LNCAP (cell line): ENCODE results near the gene TIMELESS.

Experiments
- TF ChIP-seq, protein P1 (sequence below): fragments of 450-650 bp; IDR thresholded peaks from 2 replicates; pipeline ENCODE4 v1.5.1; 2017; ENCODE audit warnings: mild to moderate bottlenecking

Gene TIMELESS

DNA sequence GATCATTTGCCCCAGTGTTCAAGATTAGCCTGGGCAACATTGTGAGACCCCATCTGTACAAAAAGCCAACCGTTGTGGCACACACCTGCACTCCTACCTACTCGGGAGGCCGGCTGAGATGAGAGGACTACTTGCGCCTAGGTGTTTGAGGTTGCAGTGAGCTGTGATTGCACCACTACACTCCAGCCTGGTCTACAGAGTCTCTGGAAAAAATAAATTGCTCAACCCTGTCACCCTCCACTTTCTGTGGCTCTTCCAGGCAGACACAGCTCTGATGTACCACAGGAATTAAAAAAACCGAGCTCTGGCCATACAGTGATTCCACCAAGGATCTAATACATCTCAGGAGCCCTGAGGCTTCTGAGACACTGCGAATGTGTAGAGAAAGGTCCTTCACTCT is 14.4 kb downstream of the TIMELESS start:
- TF ChIP-seq, protein P1, sequence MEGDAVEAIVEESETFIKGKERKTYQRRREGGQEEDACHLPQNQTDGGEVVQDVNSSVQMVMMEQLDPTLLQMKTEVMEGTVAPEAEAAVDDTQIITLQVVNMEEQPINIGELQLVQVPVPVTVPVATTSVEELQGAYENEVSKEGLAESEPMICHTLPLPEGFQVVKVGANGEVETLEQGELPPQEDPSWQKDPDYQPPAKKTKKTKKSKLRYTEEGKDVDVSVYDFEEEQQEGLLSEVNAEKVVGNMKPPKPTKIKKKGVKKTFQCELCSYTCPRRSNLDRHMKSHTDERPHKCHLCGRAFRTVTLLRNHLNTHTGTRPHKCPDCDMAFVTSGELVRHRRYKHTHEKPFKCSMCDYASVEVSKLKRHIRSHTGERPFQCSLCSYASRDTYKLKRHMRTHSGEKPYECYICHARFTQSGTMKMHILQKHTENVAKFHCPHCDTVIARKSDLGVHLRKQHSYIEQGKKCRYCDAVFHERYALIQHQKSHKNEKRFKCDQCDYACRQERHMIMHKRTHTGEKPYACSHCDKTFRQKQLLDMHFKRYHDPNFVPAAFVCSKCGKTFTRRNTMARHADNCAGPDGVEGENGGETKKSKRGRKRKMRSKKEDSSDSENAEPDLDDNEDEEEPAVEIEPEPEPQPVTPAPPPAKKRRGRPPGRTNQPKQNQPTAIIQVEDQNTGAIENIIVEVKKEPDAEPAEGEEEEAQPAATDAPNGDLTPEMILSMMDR, result no peak

DNA sequence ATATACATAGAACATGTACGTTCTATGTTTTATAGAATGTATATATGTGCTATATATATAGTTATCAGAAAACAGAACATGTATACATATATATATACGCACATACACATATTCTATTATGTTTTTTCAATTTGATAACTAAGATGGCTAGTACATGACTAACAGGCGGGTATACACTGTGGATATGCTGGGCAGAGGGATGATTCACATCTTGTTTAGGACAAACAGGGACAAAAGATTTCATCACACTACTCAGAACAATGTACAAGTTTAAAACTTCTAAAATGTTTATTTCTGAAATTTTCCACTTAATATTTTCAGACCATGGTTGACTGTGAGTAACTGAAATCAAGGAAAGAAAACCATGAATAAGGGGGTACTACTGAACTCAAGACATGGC is 17.4 kb downstream of the TIMELESS start:
- TF ChIP-seq, protein P1, result no peak

DNA sequence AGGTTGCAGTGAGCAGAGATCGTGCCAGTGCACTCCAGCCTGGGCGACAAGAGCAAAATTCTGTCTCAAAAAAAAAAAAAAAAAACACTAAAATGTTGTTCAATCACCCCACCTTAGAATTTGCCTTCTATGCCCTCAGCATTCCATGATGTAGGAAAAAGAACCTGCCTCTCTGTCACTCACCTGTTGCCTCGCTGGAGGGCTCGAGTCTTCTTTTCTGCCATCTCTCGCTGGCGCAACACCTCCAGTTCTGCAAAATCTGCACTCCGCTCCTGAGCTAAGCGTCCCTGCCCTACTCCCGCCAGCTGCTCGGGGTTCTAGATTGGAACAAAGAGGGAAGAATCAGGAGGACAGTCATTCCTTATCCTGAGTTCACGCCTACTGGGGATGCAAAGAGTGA is 17.9 kb downstream of the TIMELESS start:
- TF ChIP-seq, protein P1, result no peak

DNA sequence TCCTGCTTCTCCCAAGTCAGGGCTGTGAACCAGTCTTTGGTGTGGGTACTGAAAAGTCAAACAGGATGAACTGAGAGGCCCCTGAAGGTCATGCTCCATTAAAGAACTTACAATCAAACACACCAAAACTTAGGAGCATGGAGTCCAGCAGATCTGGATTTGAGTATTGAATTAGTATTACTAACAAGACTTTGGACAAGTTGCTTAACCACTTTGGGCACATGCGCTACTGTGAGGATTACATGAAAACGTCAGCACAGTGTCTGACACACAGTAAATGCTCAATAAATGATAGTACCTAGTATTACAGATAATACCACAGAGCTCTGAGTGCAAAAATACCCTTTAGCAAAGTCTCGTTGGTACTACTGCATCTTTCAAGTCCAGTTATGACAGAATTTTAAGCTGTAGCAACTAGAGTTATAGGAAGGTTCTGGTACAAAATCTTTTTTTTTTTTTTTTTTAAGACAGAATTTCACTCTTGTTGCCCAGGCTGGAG is 23.2 kb downstream of the TIMELESS start:
- TF ChIP-seq, protein P1, result no peak

DNA sequence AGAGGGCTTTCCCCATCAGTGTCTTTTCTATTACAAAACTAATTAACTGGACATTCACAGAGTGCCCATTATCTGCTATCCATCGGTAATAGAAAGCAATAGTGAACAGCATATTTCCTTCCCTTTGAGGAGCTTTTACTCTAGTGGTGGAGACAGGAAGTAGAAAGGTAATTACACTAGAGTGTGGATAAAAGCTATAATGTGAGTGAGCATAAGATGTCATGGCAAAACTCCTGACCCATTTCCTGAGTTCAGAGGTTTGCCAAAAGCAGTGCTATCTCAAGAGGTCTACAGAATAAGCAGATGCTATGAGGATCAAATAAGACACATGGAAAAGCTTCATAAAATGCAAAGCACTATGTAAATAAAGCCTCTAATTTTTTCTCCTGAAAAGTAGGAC is 24.0 kb downstream of the TIMELESS start:
- TF ChIP-seq, protein P1, result no peak

DNA sequence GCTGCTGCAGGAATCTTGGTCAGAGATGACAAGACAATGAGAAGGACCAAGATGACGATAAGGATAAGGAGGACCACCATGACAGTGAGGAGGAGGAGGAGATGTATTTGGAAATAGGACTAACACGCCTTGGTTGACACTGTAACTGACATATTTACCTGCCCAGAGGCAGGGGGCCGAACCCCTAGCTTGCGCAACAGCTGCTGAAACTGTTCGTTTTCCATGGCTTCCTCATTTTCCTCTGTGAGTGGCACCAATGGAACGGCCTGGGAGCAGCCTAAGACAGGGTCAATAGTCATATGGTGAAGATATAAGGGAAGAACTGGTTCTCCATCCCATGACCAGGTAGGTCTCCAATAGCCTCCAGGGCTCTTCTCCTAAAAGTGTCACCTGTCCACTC is 28.8 kb downstream of the TIMELESS start:
- TF ChIP-seq, protein P1, result no peak

DNA sequence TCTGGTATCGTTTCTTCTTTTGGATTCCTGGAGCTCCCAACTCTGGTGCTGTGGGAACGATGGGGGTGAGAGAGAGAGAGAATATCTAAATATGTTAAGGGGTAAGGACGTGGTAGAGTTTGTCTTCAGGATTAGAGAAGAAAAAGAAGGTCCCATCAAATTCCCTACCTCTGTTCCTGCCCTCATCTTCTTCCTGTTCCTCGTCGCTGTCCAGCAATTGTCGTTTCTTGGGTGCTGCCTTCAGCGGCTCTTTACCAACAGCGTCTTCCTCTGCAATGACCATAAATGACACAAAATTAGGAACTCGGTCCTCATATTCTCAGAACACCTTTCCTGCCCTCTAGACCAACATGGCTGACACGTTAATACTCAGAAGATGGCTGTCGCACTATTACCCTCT is 31.5 kb downstream of the TIMELESS start:
- TF ChIP-seq, protein P1, result no peak

DNA sequence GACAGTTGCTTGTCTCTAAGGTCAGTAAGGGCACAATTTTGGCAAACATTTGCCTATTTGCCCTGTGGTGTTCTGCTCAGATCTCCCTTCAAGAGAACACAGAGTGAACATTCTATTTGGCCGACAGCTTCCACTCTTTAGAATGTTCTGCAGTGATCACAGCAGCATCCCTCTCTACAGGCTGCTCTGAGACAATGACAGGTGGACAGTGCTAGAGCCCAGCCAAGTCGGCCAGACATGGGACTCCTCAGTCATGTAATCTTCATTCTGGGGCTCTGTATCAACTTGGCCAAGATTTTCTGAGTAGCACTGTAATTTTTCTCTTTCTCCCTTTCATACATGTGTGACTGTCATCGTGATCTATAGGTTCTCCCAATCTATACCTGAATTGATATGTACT is 34.8 kb downstream of the TIMELESS start:
- TF ChIP-seq, protein P1, result no peak
